Cardiac muscle cell (in vitro differentiated cells and primary cell): ENCODE measurements around the gene BEND7. TPM values are rescaled to one million over a fixed set of nuclear protein-coding genes. Genes with fewer than 3 reads are reported as not detected.

Experiments
- DNase-seq, 2 donors: peaks; one replicate each; pipeline versions ENCODE4 v3.0.0 to v3.0.0-alpha.2; 2010 to 2017; ENCODE audit warnings: low read depth in 1 of 2, low spot score in 1 of 2
- H3K27ac ChIP-seq: fragments of 200-600 bp; sonication (generic); 2 replicates; pipeline ENCODE4 v1.5.1; 2016
- H3K27me3 ChIP-seq: fragments of 200-600 bp; sonication (generic); 2 replicates; pipeline ENCODE4 v1.6.0; 2016; ENCODE audit warnings: control low read depth
- H3K36me3 ChIP-seq: fragments of 200-600 bp; sonication (generic); 2 replicates; pipeline ENCODE4 v1.5.1; 2016; ENCODE audit warnings: control low read depth
- H3K4me1 ChIP-seq: fragments of 200-600 bp; sonication (generic); 2 replicates; pipeline ENCODE4 v1.8.1; 2017; ENCODE audit warnings: low read depth, mild to moderate bottlenecking, mixed run types
- H3K4me3 ChIP-seq: fragments of 200-600 bp; sonication (generic); 2 replicates; pipeline ENCODE4 v1.5.1; 2016; ENCODE audit warnings: mild to moderate bottlenecking
- H3K9me3 ChIP-seq: fragments of 200-600 bp; sonication (generic); 2 replicates; pipeline ENCODE4 v1.5.1; 2017; ENCODE audit warnings: low read depth, mild to moderate bottlenecking, control low read depth
- polyA plus RNA-seq: library from polyadenylated mRNA; unstranded; fragments of >200 nt; fragmentation: Nextera tagmentation; extraction: Ambion mirVana; gene quantifications from 2 replicates; pipeline ENCODE4 v1.2.1, GENCODE V29; 2016
- total RNA-seq: library from RNA; depleted of rRNA; stranded (reverse); fragments of >200 nt; gene quantifications from 2 replicates; pipeline ENCODE4 v1.2.3, GENCODE V29; 2016
- TF ChIP-seq, protein P1 (sequence below): IDR thresholded peaks from 2 replicates; pipeline ENCODE4 v1.5.1; 2012; ENCODE audit warnings: low read depth, mild to moderate bottlenecking, low read length

Gene BEND7
- total and polyA plus RNA-seq, 2 experiments from 2014 or later, result 10.7 to 10.8 TPM

GRCh38 chr10:13483073-13483472, 45.7 kb downstream of the BEND7 start:
- H3K27ac ChIP-seq, result no peak overlapping the region
- DNase-seq, result no peak
- H3K36me3 ChIP-seq, result no peaks in the 10 kb centered on the region
- no peaks in the 10 kb centered on the region for H3K4me1 ChIP-seq
- TF ChIP-seq, protein P1, sequence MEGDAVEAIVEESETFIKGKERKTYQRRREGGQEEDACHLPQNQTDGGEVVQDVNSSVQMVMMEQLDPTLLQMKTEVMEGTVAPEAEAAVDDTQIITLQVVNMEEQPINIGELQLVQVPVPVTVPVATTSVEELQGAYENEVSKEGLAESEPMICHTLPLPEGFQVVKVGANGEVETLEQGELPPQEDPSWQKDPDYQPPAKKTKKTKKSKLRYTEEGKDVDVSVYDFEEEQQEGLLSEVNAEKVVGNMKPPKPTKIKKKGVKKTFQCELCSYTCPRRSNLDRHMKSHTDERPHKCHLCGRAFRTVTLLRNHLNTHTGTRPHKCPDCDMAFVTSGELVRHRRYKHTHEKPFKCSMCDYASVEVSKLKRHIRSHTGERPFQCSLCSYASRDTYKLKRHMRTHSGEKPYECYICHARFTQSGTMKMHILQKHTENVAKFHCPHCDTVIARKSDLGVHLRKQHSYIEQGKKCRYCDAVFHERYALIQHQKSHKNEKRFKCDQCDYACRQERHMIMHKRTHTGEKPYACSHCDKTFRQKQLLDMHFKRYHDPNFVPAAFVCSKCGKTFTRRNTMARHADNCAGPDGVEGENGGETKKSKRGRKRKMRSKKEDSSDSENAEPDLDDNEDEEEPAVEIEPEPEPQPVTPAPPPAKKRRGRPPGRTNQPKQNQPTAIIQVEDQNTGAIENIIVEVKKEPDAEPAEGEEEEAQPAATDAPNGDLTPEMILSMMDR, result no peak
- no peaks in the 10 kb centered on the region for H3K27me3 ChIP-seq
- H3K9me3 ChIP-seq, result no peaks in the 10 kb centered on the region
- H3K4me3 ChIP-seq, result no peak overlapping the region

- DNase-seq, result no peak
- H3K4me3 ChIP-seq, result no peak overlapping the region
- H3K9me3 ChIP-seq, result no peaks in the 10 kb centered on the region
- TF ChIP-seq, protein P1, result no peak
- H3K4me1 ChIP-seq, result no peaks in the 10 kb centered on the region
- no peaks in the 10 kb centered on the region for H3K36me3 ChIP-seq
- H3K27ac ChIP-seq, result no peak overlapping the region
- H3K27me3 ChIP-seq, result no peaks in the 10 kb centered on the region
Measured at GRCh38 chr10:13481690-13482089, 47.1 kb downstream of the BEND7 start.

DNA sequence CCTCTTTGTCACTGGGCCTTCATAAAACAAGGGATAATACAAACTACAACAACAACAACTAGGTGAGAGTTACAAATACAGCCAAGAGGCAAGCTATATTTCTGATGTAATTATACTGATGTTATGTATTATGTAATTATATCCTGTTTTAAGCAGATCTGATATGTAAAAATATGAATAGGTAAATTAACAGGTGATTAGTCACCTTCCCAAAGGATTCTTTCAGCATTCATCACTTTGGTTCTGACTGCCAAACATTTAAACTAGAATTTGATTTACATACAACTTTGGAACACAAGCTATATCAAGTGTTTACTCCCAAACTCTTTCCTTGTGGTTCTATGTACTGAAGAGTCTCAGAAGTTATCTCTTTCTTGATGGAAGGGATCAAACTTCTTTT, 53.7 kb downstream of the BEND7 start:
- Histone ChIP-seq H3K4me1 (no peaks in the 10 kb centered on the region), H3K4me3 (no peak overlapping the region), H3K9me3 (no peaks in the 10 kb centered on the region), H3K36me3 (no peaks in the 10 kb centered on the region), H3K27ac (no peak overlapping the region), H3K27me3 (no peaks in the 10 kb centered on the region)
- TF ChIP-seq, protein P1, result no peak
- no peak for DNase-seq

GRCh38 chr10:13473986-13474385, 54.8 kb downstream of the BEND7 start:
- TF ChIP-seq, protein P1, result no peak
- no peak for DNase-seq

GRCh38 chr10:13472359-13472758, 56.5 kb downstream of the BEND7 start:
- Histone ChIP-seq H3K4me3 (no peak overlapping the region), H3K9me3 (no peaks in the 10 kb centered on the region), H3K27me3 (no peaks in the 10 kb centered on the region), H3K36me3 (no peaks in the 10 kb centered on the region), H3K4me1 (no peaks in the 10 kb centered on the region), H3K27ac (no peak overlapping the region)
- no peak for DNase-seq
- TF ChIP-seq, protein P1, result no peak

More at GRCh38 chr10:13473986-13474385, 54.8 kb downstream of the BEND7 start:
- no peaks in the 10 kb centered on the region for H3K4me1 ChIP-seq
- H3K9me3 ChIP-seq, result no peaks in the 10 kb centered on the region
- no peaks in the 10 kb centered on the region for H3K27me3 ChIP-seq
- H3K27ac ChIP-seq, result no peak overlapping the region
- H3K4me3 ChIP-seq, result no peak overlapping the region
- H3K36me3 ChIP-seq, result no peaks in the 10 kb centered on the region

DNA sequence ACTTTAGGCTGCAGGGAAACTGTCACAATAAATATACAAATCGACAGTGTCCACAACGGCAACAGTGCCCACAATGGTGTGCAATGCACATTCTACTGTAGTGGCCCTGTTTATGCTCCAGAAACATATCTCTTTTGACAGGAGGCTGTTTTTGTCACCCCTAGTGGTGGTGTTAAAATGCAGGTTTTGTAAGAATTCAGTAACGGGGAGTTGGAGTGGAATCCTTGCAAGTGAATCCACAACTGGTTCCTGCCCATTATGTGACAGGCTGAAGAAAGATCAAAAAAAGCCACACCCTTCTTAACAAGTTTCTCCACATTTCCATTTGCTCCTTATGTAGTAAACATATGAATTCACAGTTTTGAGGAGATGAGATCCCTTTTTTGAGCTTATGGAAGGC, 58.5 kb downstream of the BEND7 start:
- no peaks in the 10 kb centered on the region for H3K36me3 ChIP-seq
- no peaks in the 10 kb centered on the region for H3K4me1 ChIP-seq
- H3K9me3 ChIP-seq, result no peaks in the 10 kb centered on the region
- H3K4me3 ChIP-seq, result no peak overlapping the region
- H3K27ac ChIP-seq, result no peak overlapping the region
- peak in 1 of 2 donors; percentile 4 for DNase-seq
- H3K27me3 ChIP-seq, result no peaks in the 10 kb centered on the region
- TF ChIP-seq, protein P1, result no peak
